Testis (tissue), 3 donors: ENCODE data around the gene PRODH. TPM values are rescaled to one million over a fixed set of nuclear protein-coding genes. Genes with fewer than 3 reads are reported as not detected.

Experiments used
- DNase-seq: peaks from one replicate; pipeline ENCODE4 v3.0.0-alpha.2; 2019
- H3K27ac ChIP-seq, 2 donors: fragments of 200-600 bp; sonication (generic); one replicate each; pipeline ENCODE4 v1.5.1; 2019
- H3K27me3 ChIP-seq: fragments of 200-600 bp; sonication (generic); one replicate; pipeline ENCODE4 v1.5.1; 2019
- H3K36me3 ChIP-seq: fragments of 200-600 bp; sonication (generic); one replicate; pipeline ENCODE4 v1.5.1; 2017; ENCODE audit warnings: low read depth; ENCODE audit errors: missing control alignments
- H3K4me1 ChIP-seq: fragments of 200-600 bp; sonication (generic); one replicate; pipeline ENCODE4 v1.5.1; 2019
- H3K4me3 ChIP-seq, 2 donors: fragments of 200-600 bp; sonication (generic); one replicate each; pipeline ENCODE4 v1.5.1; 2017 to 2019
- H3K9me3 ChIP-seq: fragments of 200-600 bp; sonication (generic); one replicate; pipeline ENCODE4 v1.5.1; 2017
- POLR2A ChIP-seq: fragments of 450-650 bp; IDR thresholded peaks from one replicate; pipeline ENCODE4 v1.6.1; 2017; ENCODE audit warnings: antibody characterized with exemption, mild to moderate bottlenecking, moderate library complexity
- WGBS, 2 donors: methylation state at CpG; one replicate each; pipeline ENCODE4 v1.1.5; 2018; 5-methylcytosine and 5-hydroxymethylcytosine counted together
- intact Hi-C: fragments of 100-400 bp; cut with DNase I; formaldehyde crosslinking; loops from one replicate; pipeline ENCODE4 v1.15.1; 2023; ENCODE audit warnings: low total_unique reads
- polyA plus RNA-seq: library from polyadenylated mRNA; stranded (reverse); fragments of 350-450 nt; fragmentation: Illumina TruSeq; extraction: RNeasy Lipid Tissue Mini Kit (QIAGEN cat#74804); gene quantifications from one replicate; pipeline ENCODE4 v1.2.3, GENCODE V29; 2014; ENCODE audit warnings: low read depth, low replicate concordance; ENCODE audit not compliant: insufficient read depth
- total RNA-seq, 2 donors: library from RNA; depleted of rRNA; stranded (reverse); fragments of >200 nt; gene quantifications; one replicate each; pipeline ENCODE4 v1.2.3, GENCODE V29; 2016
- TF ChIP-seq, protein P1 (sequence below), 3 experiments: fragments of 450-650 bp in 2 of 3; fragments of 200-600 bp in 1 of 3; sonication (generic) in 1 of 3; IDR thresholded peaks; one replicate each; pipeline ENCODE4 v1.5.1; 2016 to 2019; ENCODE audit warnings: antibody characterized with exemption in 3 of 3, mild to moderate bottlenecking in 2 of 3, moderate library complexity in 1 of 3

Gene PRODH
- total and polyA plus RNA-seq, 3 donors from 2014 or later = 3.2 to 7.4 (median 5.6) TPM

DNA sequence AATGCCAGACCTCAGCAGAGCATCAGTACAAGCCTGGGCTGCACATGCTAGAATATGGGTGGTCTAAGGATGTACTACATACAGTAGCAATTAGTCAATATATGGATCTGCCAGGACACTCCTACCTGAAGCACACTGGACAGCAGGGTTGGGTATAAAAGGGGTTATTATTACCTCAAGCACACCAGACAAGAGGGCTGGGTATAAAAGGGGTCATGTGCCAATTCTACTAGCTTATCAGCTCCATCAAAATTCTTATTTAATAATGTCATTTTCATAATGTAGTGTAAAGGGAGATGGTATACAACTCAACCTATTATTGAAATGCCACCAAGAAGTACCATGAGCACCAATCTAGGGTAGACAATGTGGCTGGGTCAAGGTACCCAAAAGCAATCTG, 44.7 kb upstream of the PRODH start:
- no peak for TF ChIP-seq POLR2A
- TF ChIP-seq, protein P1, sequence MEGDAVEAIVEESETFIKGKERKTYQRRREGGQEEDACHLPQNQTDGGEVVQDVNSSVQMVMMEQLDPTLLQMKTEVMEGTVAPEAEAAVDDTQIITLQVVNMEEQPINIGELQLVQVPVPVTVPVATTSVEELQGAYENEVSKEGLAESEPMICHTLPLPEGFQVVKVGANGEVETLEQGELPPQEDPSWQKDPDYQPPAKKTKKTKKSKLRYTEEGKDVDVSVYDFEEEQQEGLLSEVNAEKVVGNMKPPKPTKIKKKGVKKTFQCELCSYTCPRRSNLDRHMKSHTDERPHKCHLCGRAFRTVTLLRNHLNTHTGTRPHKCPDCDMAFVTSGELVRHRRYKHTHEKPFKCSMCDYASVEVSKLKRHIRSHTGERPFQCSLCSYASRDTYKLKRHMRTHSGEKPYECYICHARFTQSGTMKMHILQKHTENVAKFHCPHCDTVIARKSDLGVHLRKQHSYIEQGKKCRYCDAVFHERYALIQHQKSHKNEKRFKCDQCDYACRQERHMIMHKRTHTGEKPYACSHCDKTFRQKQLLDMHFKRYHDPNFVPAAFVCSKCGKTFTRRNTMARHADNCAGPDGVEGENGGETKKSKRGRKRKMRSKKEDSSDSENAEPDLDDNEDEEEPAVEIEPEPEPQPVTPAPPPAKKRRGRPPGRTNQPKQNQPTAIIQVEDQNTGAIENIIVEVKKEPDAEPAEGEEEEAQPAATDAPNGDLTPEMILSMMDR (IDR thresholded peaks at IDR 0.05) = no peak
- Histone ChIP-seq H3K36me3 (no peaks in the 10 kb centered on the region), H3K27me3 (no peaks in the 10 kb centered on the region), H3K4me1 (no peaks in the 10 kb centered on the region), H3K27ac (no peak overlapping the region), H3K4me3 (no peak overlapping the region), H3K9me3 (no peaks in the 10 kb centered on the region)
- intact Hi-C loops = no loop called here
- DNase-seq = no peak

DNA sequence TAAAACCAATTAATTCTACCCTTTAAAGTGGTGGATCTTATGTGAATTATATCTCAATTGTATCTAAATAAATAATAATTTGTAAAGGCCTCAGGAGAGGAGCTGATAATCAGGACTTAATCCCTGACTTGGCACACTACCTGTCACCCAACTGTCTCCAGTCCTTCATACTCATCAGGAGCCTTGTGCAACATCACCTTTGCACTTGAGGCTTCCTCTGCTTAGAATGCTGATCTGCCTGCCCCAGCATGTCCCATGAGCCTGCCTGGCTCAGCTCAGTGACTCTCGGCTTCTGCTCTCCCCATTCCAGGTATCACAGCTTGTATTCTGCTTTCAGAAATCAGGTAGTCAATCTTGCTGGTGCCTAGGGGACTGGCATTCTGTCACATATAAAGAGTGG, 43.9 kb upstream of the PRODH start:
- WGBS, 2 donors = 86 to 100% methylated on average over 1 of the region's 1 CpG
- no peak for DNase-seq
- H3K4me3 ChIP-seq = no peak overlapping the region
- no peaks in the 10 kb centered on the region for H3K27me3 ChIP-seq
- H3K27ac ChIP-seq = no peak overlapping the region
- no peaks in the 10 kb centered on the region for H3K9me3 ChIP-seq
- intact Hi-C loops = no loop called here
- no peak for TF ChIP-seq POLR2A
- TF ChIP-seq, protein P1 (IDR thresholded peaks at IDR 0.05) = no peak
- no peaks in the 10 kb centered on the region for H3K36me3 ChIP-seq
- no peaks in the 10 kb centered on the region for H3K4me1 ChIP-seq

DNA sequence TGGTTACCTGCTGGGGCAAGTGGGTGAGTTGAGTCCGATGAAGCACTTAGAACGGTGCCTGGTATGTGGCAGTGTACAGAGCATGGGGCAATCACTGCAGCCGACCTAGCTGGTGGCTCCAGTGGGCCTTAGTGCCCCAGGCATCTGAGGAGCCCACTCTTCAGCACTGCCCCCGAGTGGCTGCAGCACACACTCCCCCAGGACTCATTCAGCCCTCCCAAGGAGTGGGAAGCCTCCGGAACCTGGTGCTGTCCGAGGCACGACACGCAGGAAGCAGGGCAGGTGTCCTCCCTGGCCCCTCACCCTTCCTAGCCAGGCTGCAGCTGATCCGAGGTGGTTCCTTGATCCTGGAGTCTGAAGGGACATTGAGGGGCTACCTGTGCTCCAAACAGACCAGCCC, 42.4 kb upstream of the PRODH start:
- H3K36me3 ChIP-seq = no peaks in the 10 kb centered on the region
- no peaks in the 10 kb centered on the region for H3K27me3 ChIP-seq
- no peak overlapping the region for H3K4me3 ChIP-seq
- H3K4me1 ChIP-seq = no peaks in the 10 kb centered on the region
- no peak for DNase-seq
- intact Hi-C loops = no loop called here
- H3K9me3 ChIP-seq = no peaks in the 10 kb centered on the region
- TF ChIP-seq, protein P1 (IDR thresholded peaks at IDR 0.05) = no peak
- no peak for TF ChIP-seq POLR2A
- no peak overlapping the region for H3K27ac ChIP-seq
- 89% methylated on average over 9 of the region's 9 CpGs; no CpG with 5 or more reads in 1 of the 2 donors for WGBS, 2 donors

DNA sequence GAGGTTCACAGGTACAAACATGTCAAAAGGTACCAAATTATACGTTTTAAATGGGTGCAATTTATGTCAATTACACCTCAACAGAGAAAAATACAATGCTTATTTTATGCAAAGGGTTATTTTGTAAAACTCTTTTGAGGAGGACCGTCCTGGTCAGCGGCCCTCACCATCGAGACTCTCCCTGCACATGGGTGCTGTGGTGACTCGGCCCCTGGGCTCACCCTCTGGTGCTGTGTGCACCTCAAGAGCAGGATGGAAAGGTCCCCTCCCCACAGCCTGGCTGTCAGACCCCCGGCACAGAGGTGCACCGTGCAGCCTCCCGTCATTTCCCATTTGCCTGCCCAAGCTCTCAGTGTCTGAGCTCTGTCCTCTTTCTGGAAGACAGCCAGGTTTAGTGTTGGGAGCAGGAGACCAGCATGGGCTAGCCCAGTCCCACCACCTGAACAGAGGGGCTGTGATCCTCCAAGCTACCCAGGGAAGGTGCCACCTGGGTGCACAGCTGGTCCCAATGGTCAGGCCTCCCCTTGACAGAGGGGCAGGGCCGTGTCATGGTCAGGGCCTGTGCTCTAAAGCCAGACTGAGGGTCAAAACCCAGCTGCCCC, 41.8 kb upstream of the PRODH start:
- Histone ChIP-seq H3K36me3 (no peaks in the 10 kb centered on the region), H3K27ac (no peak overlapping the region), H3K4me1 (no peaks in the 10 kb centered on the region), H3K27me3 (no peaks in the 10 kb centered on the region), H3K4me3 (no peak overlapping the region), H3K9me3 (no peaks in the 10 kb centered on the region)
- no peak for TF ChIP-seq POLR2A
- TF ChIP-seq, protein P1 (IDR thresholded peaks at IDR 0.05) = no peak
- DNase-seq = no peak
- WGBS, 2 donors = 91 to 95% methylated on average over 9 of the region's 9 CpGs
- intact Hi-C loops = no loop called here

DNA sequence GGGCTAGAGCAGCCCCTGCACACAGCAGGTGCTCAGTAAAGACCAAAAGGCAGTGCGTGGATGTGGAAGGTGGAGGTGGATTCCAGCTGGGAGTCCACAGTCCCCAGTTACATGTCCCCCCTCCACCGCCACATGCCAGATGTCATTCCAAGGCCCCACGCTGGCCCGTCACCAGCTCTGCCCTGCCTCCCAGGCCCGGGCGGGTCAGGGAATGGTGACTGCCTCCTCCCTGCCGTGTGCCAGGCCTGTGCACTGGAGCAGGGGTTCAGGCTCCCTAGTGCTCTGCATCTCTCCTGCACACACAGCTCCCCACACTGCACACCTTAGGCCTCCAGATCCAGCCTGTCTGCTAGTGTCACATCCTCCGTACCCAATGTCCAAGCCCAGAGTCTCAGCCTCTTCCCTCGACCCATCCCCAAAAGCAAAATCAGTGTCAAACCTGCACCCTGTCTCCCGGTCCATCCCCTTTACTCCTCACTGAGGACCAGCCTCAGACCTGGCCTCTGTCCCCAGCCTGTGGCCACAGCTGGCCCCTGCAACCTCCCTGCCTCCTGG, 40.2 kb upstream of the PRODH start:
- Histone ChIP-seq H3K27me3 (no peaks in the 10 kb centered on the region), H3K9me3 (no peaks in the 10 kb centered on the region), H3K36me3 (no peaks in the 10 kb centered on the region), H3K4me1 (no peaks in the 10 kb centered on the region), H3K4me3 (no peak overlapping the region), H3K27ac (no peak overlapping the region)
- no peak for DNase-seq
- TF ChIP-seq, protein P1 (IDR thresholded peaks at IDR 0.05) = no peak
- no peak for TF ChIP-seq POLR2A
- 81 to 92% methylated on average over 5 to 10 of the region's 10 CpGs for WGBS, 2 donors
- intact Hi-C loops = no loop called here
